CD4-positive, alpha-beta T cell treated with Interleukin-17A for 1 hour (primary cell): Measurements from ENCODE around the gene SFTPA1.
A peak's percentile ranks its signal among the peaks of the same experiment; 100 is the strongest.
"Not testable (repeated sequence)": the region's sequence is repeated elsewhere in the genome, so short reads cannot be mapped to it uniquely, and the experiment has no call there.

Source experiments
- DNase-seq: peaks from one replicate; pipeline ENCODE4 v3.0.0-alpha.2; 2020

The SFTPA1 gene

GRCh38 chr10:79610601-79611191 is at the start of gene SFTPA1:
Gene SFTPA1 (plus strand): TSS chr10:79610939. CDS start chr10:79611826, 887 bp downstream.
- no peak for DNase-seq

DNA sequence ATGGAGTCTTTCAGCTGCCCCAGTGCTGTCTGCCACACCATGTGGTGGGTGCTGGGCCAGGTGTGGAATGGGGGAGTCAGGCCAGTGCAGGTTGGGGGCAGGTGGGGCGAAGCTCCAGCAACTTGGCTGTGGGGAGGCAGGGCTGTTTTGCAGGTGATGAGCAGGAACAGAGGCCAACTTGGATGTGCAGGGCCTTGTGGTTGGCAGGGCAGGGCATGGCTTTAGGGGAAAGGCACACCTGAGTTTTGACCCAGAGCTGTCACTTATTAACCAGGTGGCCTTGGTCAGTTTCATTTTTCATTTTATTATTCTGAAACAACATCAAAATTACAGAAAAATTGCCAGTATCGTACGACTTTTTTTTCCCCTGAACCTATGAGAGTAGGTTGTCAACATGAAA is 49.5 kb upstream of the SFTPA1 start:
- DNase-seq = no peak

GRCh38 chr10:79562135-79562756 is 48.5 kb upstream of the SFTPA1 start:
- DNase-seq = peak; percentile 55

DNA sequence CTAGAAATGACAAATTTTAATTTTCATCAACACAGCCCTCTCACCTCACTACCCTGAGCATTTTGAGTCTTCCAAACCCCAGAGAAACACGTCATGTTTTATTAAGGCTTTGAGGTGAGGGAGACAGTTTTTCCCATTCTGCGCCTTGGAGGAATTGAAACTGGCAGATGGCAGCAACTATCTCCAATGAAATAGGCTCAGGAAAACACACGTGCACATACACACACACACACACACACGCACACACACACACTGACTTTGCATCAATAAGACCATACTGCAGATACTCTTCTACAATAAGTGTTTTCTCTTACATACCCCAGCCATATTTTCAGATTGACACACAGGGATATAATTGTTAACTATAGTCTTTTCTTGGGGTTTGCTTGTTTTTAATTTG is 47.3 kb upstream of the SFTPA1 start:
- no peak for DNase-seq

- DNase-seq = not testable (repeated sequence)
Observed at GRCh38 chr10:79570624-79571023, 40.1 kb upstream of the SFTPA1 start.

DNA sequence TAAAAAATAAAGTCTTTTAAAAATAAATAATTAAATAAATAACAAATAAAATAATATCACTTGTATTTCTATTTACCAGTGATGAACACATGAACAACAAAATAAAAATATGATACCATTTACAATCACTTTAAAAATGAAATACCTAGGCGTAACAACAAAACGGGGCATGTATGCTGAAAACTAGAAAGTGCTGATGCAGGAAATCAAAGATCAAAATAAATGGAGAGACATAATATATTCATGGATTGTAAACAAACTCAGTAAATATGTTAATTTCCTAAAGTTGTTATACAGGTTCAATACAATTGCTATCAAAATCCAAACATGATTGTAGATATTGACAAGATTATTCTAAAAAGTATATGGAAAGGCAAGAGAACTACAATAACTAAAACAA is 31.4 kb upstream of the SFTPA1 start:
- DNase-seq = no peak

DNA sequence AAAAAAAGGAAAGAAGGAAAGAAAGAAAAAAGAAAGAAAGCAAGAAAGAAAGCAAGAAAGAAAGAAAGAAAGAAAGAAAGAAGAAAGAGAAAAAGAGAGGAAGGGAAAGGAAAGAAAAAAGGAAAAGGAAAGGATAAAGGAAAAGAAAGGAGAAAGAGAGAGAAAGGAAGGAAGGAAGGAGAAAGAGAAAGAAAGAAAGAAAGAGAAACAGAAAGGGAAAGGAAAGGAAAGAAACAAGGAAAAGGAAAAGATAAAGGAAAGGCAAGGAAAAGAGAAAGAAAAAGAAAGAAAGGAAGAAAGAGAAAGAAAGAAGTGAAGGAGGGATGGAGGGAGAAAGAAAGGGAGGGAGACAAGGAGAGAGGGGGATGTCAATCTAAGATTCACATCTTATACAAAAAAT is 29.7 kb upstream of the SFTPA1 start:
- no peak for DNase-seq

GRCh38 chr10:79582096-79582495 is 28.6 kb upstream of the SFTPA1 start:
- no peak for DNase-seq

DNA sequence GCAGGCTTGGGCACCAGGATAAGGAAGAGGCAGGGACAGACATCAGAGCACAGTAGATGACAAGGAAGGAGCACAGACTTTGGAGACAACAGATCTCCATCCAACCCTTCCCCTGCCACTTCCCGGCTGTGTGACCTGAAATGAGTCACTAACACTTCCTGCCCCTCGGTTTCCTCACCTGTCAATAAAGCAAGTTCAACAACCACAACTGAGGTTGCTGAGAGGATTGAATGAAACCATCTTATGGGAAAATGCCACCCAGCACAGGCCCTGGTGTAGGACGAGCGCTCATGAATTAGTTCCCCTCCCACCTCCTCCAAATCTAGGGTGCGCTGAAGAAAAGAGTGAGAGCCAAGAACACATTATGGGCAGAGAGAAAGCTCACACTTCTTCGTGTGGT is 27.8 kb upstream of the SFTPA1 start:
- DNase-seq = not testable (repeated sequence)

- DNase-seq = no peak
Observed at GRCh38 chr10:79583488-79584024, 27.2 kb upstream of the SFTPA1 start.

DNA sequence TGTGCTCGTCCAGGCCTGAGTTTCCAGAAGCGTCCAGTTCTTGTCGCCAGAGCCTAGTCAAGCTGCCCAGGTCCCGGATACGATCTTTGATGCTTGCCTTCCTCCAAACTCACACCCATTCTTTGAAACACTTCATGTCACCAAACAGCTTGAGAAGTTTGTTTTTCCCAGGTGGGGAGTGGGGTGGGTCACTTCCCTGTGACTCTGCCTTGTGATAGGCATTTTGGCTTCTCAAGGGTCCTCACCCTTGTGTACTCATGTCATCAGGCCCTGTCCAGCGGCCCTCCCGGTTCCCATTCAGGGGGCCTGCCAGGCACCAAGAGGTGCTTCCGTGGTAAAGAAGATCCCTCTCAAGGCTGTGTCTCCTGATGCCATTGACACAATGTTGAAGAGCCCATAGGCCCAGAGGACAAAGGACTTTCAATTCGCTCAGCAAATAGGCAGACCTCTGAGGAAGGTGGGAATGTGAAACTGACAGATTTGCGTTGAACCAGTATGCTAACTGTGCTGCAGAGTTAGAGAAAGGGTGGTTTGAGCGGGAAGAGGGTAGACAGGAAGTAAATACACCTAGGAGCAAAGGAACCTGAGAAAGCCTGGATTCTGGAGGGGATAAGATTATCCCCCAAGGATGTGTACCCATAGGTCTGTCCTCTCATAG is 24.7 kb upstream of the SFTPA1 start:
- DNase-seq = no peak

GRCh38 chr10:79586933-79587332 is 23.8 kb upstream of the SFTPA1 start:
- no peak for DNase-seq

GRCh38 chr10:79588800-79589199 is 21.9 kb upstream of the SFTPA1 start:
- no peak for DNase-seq

- no peak for DNase-seq
Observed at GRCh38 chr10:79593377-79593776, 17.4 kb upstream of the SFTPA1 start.

DNA sequence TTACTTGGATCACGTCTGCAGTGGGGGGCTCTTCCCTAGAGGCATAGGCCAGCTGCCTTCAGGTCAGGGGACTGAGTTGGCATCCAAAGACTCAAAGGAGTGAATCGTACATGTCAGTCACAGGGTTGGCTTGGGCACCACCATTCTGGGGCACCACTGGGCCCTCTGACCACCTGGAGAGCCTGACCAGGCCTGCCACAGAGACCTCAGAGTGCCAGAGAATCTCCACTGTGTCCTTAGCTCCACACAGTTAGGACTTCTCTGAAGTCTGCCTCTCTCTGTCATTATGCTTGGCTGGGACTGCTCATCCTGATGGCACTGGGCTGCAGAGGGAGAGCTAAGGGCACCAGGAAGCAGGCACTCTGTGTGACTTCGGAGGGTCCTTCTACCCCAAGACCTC is 16.2 kb upstream of the SFTPA1 start:
- DNase-seq = not testable (repeated sequence)

GRCh38 chr10:79595510-79595909 is 15.2 kb upstream of the SFTPA1 start:
- no peak for DNase-seq

- not testable (repeated sequence) for DNase-seq
Observed at GRCh38 chr10:79599644-79600043, 11.1 kb upstream of the SFTPA1 start.

- no peak for DNase-seq
Observed at GRCh38 chr10:79601939-79602338, 8.8 kb upstream of the SFTPA1 start.

DNA sequence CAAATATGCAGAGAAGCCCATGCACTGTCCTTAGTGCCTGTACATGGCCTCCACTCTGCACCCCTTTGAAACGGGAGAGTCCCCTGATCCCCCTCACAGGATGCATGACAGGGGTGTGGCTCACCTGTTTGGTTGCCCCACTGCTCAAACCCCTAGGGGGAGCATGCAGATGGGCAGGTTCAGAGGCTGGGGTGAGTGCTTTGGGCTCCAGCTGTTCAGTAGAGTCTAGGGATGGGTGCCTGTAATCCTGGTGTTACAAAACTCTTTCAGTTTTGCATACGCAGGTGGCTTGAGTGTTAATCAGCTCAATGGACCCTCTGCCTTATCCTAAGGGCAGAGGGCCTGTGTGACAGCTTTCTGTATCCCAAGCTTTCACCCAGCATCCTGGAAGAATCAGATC is 7.8 kb upstream of the SFTPA1 start:
- DNase-seq = no peak

DNA sequence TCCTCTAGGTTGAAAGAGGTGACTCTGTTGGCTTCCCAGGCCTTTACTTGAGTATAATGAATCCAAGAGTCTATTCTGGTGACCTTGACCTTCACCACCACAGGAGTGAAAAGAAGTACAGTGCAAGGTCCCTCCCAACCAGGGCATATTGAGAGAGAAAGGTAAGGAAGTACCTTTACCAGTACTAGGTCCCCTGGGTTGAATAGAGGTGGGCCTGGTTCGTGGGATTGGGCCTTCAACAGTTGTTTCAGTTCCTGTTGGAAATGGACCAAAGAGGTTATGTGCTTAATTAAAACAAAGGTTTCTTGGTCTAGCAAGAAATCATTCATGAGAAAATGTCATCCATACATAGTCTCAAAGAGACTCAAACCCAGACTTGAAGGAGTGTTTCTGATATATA is 6.4 kb upstream of the SFTPA1 start:
- DNase-seq = no peak

DNA sequence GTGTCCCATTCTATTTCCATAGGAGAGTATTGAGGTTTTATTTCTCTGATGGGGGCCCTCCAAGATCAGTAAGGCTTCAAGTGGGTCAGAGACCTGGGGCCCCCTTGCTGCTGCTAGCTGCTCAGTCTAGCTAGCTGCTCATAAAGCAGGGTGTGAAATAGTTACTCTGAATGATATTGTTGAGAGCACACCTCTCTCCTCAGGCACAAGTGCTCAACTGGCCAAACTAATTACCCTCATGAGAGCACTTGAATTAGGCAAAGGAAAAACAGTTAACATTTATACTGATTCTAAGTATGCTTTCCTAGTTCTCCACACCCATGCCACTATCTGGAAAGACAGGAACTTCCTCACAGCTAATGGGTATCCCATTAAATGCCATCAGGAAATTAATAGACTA is 5.4 kb upstream of the SFTPA1 start:
- DNase-seq = no peak

DNA sequence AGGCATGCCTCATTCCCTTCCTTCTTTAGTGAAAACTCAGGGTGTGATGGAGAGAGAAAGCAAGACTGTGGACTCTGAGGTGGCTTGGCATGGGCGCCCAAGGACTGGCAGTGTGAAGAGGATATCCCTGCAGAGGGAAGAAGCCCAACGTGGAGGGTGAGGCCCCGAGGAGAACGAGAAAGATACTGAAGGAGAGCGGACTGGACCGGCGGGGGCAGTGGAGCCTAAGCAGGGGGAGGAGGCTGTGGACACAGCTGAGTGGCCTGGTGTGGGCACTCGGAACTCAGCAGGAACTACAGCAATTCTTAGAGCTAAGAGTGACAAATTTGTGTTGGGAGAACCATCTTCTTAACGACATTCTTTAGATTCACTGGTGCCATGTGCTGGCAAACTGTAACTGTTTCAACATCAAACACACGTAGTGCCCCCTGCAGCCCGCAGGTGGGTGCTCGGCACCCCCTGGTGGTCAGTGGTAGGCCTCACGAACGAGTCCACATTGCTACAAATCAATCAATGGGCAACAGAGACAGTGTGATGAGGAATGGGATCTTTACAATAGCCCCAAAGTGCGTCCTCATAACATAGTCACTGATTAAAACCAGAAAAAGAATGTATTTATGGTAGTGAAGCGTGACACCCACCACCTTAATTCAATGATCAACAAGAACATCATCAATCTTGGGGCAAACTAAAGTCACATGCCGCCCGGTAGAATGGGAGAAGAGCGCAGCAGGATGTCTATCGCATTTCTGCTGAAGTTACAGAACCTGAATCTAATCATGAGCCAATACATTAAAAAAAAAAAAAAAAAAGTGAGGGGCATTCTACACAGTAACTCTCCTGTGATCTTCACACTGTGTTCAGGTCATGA is 2.0 kb upstream of the SFTPA1 start:
- DNase-seq = peak; percentile 27
